Mesenteric fat pad (tissue), 1 donor: Measurements from ENCODE around the gene ASB16. TPM values are rescaled to one million over a fixed set of nuclear protein-coding genes. Genes with fewer than 3 reads are reported as not detected.

Source experiments
- DNase-seq: peaks from one replicate; pipeline ENCODE4 v3.0.0-alpha.2; 2020; ENCODE audit warnings: low spot score
- total RNA-seq: library from RNA; stranded (reverse); fragmentation: NEBNext Ultra II Directional; extraction: Animal tissue kit (Norgen Biotek cat#: 25700); gene quantifications from one replicate; pipeline ENCODE4 v1.2.1, GENCODE V29; 2021
- donor health status: DM: yes; HTN: yes; CAD: no.

ASB16 gene
- total RNA-seq, 1 donor from 2014 or later = not detected

DNA sequence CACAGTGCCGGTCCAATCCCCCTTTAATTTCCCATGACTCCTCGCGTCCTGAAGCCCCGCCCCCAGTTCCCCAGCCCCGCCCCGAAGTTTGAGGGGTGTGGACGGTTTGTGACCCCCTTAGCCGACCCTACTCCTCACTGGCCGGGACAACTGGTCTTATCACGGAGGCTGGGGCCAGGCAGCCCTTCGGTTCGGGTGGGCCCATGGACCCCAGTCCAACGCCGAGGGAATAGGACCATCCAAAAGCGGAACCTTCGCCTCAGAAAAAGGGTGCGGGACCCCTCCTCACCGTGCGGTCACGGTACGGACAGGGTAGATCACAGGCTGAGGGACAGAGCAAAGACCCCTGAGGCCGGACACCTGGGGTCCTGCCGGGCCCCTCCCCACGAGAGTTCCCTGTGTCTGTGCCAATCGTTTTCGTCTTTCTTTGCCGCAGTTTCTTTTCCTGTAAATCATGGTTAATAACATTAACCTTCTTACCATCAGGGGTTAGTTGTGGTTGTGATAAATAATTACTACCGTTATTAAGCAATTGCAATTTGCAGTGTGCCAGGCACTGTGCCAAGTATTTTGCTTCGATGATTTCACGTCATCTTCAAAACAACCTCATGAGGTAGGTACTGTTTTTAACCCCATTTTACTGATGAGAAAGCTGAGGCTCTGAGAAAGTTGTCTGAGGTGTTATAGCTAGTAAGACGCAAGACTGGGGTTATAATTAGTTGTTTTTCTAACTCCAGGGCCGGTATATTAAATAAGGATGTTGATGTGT, 16.8 kb downstream of the ASB16 start:
- DNase-seq = no peak

DNA sequence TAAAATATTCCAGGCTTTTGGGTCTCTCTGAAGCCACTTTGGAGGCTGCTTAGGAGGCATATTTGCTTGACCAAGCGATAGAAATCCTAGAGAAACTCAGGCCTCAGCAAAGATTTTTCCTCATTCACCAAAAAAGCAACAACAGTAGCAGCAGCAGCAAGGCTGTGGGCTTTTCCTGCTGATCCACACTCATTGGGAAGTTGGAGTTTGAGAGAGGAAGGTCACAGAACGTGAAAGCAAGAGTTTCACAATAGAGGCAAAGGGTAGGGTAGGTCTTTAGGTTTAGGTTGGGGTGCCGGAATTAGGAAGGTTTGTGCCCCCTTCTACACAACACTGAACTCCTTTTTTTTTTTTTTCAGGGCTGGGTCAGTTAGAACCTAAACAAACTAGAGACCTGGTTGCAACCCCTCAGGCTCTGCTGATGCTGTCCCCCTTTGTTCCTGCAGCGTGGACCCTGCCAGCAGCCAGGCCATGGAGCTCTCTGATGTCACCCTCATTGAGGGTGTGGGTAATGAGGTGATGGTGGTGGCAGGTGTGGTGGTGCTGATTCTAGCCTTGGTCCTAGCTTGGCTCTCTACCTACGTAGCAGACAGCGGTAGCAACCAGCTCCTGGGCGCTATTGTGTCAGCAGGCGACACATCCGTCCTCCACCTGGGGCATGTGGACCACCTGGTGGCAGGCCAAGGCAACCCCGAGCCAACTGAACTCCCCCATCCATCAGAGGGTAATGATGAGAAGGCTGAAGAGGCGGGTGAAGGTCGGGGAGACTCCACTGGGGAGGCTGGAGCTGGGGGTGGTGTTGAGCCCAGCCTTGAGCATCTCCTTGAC, 18.3 kb downstream of the ASB16 start:
- DNase-seq = no peak

DNA sequence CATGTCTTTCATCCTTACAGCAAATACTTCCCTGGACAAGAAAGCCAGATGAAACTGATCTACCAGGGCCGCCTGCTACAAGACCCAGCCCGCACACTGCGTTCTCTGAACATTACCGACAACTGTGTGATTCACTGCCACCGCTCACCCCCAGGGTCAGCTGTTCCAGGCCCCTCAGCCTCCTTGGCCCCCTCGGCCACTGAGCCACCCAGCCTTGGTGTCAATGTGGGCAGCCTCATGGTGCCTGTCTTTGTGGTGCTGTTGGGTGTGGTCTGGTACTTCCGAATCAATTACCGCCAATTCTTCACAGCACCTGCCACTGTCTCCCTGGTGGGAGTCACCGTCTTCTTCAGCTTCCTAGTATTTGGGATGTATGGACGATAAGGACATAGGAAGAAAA, 20.0 kb downstream of the ASB16 start:
- no peak for DNase-seq

DNA sequence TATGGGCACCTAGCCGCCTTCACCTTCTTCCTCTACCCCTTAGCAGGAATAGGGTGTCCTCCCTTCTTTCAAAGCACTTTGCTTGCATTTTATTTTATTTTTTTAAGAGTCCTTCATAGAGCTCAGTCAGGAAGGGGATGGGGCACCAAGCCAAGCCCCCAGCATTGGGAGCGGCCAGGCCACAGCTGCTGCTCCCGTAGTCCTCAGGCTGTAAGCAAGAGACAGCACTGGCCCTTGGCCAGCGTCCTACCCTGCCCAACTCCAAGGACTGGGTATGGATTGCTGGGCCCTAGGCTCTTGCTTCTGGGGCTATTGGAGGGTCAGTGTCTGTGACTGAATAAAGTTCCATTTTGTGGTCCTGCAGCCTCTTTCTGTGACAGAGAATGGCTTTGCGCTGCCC, 20.9 kb downstream of the ASB16 start:
- no peak for DNase-seq

DNA sequence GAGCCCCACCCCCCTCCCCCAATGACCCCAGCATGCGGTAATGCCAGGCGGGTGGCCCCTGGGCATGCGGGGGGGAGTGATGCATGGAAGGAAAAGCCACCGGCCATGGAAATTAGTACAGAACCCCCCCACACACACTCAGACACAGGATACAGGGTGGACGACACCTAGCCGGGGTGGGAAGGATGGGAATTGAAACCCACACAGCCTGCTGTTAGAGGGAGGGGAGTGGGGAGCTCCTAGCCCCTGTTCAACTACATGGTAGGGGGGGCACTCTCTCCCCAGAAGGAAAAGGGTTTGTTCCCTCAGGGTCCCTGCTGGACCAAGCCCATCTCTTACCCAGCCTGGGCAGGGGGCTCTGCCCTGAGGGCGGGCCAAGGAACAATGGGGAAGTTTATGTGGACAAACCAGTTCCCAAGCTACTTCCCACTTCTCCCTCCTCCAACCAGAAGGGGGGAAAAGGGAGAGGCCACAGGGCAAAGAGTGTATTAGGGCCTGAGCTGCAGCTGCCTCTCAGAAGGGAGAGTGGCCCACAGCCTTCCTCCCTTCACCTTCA, 21.5 kb downstream of the ASB16 start:
- DNase-seq = no peak

DNA sequence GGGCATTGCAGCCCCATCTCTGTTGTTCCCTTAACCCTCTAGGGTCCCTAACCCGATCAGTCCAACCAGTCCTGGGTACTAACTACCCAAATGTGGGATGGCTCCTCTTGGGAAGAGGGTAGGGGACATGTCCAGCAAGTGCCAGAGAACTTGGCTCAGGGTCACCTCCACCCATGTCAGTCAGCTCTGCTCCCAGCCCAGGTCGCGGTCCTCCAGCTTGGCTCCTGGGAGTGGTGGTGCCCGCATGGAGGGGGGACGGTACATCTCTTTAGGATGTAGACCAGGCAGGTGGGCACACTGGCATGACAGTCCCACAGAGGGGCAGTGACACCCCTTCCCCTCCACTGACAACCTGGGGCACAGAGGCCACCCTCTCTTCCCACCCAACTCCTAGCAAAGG, 22.2 kb downstream of the ASB16 start:
- no peak for DNase-seq

DNA sequence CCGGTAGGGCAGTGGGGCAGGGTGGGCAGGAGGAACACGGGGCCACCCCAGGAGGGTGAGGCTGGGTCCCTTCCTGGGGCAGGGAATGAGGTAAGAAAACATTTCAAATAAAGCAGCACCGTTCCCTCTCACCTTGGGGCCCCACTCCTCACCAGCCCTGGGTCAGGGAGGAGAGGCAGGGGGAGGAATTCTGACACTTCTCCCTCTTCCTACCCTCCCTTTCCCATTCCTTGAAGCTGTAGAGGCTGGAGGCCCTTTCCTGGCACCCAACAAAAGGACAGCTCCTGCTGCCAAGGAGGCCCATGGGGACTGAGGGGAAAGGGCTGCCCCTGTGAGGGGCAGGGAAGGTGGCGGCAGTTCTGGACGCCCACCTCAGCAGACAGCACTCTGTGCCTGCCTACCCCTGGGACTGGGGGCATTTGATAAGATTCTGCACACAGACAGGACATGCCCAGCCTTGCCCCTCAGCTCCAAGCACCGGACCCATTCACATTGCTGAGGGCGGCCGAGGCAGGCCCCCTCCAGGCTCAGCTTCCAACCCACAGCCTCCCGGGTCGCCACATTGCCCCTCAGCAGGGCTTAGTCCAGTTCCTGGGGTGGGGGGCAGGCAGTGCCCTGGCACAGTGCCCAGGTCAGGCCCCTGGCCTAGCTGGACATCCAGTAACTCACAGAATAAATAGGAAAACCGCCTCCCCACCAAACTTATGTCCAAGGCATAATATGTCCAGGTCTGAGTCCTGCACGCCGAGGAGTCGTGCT, 23.0 kb downstream of the ASB16 start:
- no peak for DNase-seq

DNA sequence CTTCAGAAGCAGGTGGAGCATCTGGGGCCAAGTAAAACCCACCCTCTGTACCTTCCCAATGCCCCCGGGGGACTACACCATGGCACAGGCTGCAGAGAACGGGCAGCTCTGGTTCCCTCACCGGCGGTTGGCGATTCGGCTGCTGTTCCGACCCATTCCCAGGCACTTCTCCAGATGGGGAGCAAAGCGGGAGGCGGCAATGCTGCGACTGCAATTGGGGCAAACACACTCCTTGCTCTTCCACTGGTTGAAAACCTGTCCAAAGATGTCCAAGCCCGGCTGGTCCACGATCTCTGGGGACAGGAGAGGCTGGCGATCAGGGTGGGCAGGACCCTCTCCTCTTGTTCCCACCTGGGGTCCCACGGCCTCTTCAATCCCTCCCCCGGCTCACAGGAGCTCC, 26.6 kb downstream of the ASB16 start:
- DNase-seq = no peak

DNA sequence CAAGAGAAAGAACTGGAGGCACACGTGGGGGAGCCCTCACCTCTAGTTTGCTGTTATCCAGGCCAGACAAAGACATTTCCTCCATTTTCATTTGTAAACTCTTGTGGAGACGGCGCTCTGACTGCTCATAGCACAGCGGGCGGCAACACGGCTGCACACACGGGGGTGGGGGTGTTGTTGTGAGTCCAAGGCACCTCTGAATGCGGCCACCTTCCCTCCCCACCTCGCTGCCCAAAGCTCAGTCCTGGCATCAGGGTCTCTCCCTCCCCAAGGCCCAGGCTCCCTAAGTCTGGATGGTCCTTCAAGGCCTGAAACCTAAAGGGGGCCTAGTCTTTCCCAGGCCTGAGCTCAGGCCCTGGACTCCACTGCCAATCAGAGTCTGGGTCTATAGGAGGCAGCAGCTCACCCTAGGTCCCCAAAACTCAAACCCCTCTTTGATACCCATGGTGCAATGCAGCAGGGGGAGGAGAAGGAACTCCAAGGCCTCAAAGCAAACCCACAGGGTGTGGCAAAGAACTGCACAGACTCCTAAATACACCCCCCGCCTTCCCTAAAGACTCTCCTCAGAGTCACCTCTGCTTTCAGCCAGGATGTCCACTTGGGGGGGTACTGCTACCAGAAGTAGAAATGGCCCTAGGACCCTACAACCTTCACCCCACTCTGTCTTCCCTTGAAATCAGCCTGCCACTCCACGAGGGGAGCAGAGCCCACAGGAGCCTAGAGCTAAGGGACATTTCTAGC, 27.6 kb downstream of the ASB16 start:
- DNase-seq = no peak

DNA sequence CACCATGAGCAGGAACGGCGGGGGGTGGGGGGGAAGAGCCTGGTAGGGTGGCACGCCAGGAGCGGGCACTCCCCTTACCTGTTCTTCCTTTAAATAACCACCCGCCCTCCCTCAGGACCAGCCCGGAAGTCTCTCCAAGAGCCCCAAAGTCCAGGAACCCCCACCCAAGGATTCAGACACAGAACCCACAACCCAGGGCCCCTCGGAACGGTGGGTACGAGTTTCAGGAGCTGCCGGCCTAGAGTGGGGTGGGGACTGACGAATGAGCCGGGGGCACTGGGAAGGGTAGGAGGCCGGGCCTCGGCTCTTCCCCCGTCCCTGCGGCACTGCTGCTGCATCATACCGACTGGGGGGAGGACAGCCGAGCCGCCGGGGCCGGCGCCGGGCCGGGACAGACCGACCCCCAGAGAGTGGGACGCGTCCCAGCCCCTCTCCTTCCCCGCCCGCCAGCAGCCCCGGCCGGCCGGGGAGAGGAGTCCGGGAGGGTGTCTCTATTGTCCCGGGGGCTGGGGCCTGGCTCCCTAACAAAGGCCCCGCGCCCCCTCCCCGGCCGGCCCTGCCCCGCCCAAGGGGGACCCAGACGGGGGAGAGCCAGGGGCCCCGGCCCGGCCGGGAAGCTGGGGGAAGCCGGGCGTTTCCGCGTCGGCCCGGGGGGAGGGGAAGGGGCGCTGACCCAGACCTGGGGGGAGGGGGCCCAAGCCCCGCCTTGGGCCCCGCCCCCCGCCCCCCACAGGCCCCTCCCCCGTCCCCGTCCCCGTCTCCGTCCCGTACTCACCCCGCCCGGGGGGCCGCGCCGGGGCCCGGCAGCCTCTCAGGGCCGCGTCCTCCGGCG, 28.4 kb downstream of the ASB16 start:
- peak; percentile 93 for DNase-seq

DNA sequence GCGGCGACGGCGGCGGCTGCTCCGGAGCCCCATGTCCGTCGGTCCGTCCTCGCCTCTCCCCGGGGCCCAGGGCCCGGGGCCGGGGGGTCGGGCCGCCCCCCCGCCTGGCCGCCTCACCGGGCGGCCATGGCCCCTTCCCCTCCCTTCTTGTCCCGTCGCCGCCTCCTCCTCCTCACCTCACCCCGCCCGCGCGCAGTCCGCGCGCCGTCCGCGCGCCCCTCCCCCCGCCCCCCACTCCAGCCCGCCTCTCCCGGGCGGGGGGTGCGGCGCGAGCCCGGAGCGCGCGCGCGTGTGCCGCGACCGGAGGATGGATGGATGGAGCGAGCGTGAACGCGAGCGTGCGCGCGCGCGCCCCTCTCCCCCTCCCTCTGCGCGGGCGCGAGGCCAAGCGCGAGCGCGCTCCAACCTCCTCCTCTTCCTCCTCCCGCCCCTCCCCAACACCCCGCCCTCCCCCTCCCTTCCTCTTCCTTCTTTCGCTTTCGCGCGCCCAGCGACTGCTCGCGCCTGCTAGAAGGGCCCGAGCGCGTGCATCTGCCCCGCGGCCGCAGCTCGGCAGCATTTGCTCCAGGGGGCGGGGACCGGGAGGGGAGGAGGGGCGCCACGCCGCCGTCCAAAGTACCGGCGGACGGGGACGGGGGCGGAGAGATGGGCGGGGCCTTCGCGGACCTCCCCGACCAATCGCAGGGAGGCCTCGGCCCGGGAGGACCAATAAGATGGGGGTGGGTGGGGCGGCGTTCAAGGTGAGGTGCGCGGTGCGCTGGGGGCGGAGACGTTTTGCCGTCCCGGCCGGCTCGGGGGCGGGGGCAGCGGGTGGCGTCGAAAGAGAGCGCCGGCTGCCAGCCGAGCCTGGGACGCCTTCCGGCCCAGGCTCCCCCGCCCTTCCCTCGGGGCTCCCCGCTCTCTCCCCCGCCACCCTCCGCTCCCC, 29.3 kb downstream of the ASB16 start, which contains the start of gene ATXN7L3:
TSS of gene ATXN7L3 (minus strand) at position 332 of the 925 bp plus-strand sequence. CDS start 1,814 bp downstream, outside the sequence.
- peak; percentile 100 for DNase-seq

DNA sequence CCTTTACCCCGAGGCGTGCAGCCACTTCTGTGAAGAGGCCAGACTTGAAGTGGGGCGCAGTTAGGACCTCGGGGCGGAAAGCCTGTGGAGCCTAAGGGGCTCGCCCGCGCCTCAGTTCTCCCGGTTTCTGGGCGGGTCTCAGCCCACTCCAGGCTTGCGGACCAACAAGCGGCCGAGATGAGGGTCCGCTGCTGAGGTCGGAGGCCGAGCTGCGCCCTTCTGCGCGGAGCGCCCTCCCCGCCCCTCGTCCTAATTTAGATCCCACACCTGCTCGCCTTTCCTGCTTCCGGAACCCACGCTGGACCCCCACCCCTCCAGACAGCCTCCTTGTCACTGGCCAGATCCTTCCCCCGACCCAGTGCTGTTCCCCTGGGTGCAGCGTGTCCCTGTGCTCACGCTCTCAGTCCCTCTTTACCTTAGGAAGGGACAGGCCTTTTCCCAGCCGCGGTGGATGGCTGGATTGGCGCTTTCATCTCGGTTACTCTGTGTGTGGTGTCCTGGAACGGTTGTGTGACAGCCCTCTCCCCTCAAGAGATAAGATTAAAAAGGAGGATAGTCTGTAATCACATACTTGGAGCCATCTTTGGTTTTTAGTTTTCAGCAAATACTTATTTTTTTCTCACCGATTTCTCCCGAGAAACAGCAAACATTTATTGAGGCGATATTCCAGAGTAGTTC, 30.1 kb downstream of the ASB16 start:
- no peak for DNase-seq

DNA sequence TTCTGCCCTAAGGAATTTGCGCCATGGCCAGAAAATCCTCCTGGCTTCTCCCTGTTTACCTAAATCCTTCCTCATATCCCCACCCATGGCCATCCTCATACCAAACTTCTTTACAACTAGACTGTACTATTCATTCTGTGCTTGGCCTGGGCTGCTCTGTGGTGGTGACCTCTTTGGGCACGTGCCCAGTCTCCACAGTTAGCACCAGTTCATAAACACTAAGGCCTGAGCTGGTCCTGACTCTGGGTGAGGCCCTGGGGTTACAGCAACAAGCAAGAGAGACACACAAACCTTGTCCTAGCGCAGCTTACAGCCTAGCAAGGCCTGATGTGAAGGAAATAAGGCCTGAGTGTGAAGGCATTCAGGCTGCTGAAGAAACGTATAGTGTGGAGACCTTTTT, 32.3 kb downstream of the ASB16 start:
- no peak for DNase-seq

DNA sequence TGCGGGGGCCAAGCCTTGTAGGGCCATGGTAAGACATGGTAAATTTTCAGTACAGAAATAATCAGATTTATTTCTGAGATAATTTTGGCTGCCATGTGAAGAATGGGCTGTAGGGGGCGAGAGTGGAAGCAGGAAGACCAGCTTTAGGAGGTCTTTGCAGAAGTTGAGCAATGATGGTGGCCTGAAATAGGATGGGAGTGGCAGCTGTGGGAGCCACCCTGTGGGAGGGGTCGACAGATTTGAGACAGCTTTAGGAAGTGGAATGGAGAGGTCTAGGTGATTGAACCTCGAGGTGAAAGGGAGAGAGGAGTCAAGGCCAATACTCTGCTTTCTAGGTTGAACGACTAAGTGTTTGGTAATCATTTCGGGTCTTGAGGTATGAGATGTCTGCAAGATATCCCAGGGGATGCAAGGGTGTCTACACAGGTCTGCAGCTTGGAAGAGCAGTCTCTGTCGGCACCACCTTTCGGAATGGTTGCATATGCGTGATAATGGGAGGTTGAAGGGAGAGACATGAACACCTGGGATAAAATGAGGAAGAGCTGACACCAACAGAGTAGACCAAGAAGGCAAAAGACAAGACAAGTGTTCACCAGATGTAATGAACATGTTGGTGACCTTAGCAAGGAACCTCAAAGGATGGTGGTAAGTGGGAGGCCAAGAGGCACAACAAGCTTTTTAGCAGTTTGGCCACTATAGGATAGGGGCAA, 33.4 kb downstream of the ASB16 start:
- no peak for DNase-seq

DNA sequence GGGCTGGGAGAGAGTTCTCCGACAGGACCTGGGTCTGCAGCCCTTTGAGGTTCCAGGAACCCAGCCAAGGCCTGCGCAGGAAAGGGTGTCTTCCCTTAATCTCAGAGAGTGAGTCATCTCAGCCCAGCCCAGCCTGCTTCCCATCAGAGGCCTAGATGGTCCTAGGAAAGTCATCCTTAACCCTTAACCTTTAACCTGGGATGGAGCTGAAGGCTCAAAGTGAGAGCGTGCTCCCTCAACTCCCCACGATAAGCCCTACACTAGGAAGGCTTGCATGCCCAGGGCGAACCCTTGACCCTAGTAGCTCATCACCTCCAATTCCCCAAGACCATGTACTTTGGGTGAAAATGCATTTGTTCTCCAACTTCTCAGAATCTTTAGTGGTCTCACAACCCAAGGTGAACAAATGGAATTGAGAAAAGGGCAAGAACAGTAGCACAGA, 34.0 kb downstream of the ASB16 start:
- no peak for DNase-seq

DNA sequence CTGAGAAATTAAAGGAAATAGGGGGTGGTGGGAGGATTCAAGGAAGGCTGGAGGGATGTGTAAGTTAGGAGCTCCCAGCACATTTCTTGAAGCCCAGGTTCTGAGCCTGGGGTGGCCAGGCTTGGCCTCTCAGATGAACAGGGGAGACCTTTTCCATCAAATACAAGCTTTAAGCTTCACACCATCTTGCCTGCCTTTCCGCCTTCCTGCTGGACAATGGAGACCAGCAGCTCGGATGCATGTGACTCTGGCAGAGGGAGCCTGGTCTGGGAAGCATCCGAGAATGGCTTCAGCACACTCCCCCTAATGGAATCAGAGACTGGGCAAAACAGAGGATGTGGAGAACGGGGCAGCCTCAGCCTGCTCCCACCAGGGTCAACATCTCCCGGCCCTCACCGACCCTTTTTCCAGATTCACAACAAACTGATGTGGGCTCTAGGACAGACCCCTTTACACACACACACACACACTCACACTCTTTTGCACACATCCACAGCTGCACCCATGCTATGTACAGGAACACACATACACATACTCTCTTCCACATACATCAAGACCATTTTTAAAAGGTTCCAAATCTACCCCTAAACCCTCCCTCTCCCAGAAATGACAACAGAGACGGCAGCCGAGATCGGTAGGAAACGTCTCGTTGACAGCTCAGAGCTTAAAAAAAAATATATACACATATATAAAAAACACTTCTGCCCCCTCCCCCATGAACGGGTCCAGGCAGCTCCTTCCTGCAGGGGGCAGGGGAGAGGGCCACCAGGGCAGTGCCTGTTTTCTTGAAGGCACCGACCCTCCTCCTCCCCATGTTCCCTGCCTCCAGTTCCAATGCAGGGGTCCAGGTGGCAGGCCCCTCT, 35.7 kb downstream of the ASB16 start:
- no peak for DNase-seq

DNA sequence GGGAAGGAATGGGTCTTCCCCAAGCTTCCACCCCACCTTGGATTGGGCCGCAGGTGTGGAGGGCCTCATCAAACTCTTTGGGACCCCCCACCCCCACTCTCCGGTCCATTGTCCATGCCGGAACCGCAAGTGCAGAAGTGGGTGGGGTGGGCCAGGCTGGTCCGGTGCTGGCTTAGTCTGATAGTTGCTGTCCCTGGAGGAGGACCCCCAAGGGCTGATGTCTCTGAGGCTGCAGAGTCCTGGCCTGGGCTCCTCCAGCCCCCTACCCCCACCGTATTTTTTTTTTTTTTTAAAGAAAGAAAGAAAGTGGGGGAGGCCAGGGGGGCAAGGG, 36.3 kb downstream of the ASB16 start:
- no peak for DNase-seq
